ENCODE data around the gene SIGLEC6.

The SIGLEC6 gene

DNA sequence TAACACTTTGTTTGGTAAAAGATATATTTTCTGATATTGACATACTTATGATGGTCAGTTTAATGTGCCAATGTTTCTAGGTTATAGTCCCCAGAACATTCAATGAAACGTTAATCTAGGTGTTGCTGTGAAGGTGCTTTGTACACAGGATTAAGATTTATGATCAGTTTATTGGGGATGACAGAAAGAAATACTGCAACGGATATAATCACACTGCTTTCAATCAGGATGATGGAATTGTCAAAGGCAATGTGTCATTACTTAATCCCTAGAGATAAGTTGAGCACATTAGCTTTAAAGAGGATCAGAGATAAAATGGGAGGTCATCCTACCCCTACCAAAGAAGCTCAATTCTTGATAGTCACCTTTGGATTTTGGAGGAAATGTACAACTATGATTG, 17.5 kb downstream of the SIGLEC6 start:
- in situ Hi-C loops (cut with HindIII; ENCODE audit: low pct_ligation_motif_present, low sequenced_read_pairs): no loop called here
- no peak for DNase-seq
- Histone ChIP-seq H3K27me3 (replicated peaks) (no peaks in the 10 kb centered on the region), H3K4me3 (ENCODE audit: low read depth, low read length) (no peak overlapping the region), H3K36me3 (replicated peaks) (no peaks in the 10 kb centered on the region), H3K27ac (no peak overlapping the region)
- TF ChIP-seq, protein P1, sequence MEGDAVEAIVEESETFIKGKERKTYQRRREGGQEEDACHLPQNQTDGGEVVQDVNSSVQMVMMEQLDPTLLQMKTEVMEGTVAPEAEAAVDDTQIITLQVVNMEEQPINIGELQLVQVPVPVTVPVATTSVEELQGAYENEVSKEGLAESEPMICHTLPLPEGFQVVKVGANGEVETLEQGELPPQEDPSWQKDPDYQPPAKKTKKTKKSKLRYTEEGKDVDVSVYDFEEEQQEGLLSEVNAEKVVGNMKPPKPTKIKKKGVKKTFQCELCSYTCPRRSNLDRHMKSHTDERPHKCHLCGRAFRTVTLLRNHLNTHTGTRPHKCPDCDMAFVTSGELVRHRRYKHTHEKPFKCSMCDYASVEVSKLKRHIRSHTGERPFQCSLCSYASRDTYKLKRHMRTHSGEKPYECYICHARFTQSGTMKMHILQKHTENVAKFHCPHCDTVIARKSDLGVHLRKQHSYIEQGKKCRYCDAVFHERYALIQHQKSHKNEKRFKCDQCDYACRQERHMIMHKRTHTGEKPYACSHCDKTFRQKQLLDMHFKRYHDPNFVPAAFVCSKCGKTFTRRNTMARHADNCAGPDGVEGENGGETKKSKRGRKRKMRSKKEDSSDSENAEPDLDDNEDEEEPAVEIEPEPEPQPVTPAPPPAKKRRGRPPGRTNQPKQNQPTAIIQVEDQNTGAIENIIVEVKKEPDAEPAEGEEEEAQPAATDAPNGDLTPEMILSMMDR (IDR thresholded peaks at IDR 0.05; ENCODE audit: low read depth, low read length, missing control alignments): no peak

DNA sequence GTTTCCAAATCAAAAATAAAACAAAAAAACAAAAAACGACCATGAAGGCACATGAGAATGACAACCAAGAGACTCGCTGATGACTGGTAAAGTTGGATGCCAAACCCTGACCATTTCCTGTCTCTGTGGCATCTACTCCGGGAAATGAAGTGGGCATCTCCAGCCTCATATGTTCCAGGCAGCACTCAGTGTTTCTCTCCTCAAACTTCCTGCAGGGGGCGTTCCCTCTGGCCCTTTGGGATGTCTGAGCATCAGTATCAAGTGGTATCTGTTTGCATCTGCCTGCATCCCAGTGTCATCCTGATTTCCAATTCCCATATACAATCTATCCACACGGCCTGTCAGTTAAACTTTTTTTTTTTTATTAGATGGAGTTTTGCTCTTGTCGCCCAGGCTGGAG, 20.1 kb downstream of the SIGLEC6 start:
- in situ Hi-C loops (cut with HindIII; ENCODE audit: low pct_ligation_motif_present, low sequenced_read_pairs): no loop called here
- TF ChIP-seq, protein P1 (IDR thresholded peaks at IDR 0.05; ENCODE audit: low read depth, low read length, missing control alignments): peak; percentile 20
- DNase-seq: no peak

DNA sequence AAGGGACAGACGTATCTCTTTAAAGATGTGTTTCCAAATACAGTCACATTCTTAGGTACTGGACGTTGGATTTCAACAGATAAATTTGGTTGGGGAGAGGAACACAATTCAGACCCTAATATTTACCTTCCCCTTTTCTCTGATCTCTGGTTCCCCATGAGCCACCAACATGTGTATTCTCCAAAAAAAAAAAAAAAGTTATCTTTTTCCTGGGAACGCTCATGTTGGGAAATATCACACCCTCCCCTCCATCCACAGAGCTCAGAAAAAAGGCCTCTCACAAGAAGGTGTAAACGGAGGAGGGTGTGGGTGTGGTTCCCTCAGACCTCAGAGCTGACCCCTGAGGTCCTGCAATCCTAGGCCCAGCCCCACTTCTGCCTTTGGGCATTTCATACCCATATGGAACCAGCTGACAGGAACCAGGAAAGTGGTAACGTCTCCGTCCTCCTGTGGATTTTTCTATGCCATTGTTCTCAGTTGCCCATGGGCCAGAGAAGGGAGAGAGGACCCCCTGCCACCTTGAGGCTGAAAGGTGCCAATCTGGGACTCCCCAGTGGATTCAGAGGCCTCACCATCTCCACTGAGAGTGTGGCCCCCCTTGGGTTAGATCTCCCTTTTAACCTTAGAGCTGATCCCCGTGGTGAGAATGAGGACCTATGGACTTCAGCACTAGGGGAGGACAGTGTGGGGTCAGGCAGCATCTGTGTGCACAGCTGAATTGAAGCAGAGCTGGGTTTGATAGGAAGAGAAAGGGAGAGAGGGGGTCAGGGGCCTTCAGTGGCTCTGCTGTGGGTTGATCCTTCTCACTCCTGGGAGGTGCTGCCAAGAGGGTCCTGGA, 21.4 kb downstream of the SIGLEC6 start:
- Histone ChIP-seq H3K4me3 (ENCODE audit: low read depth, low read length) (no peak overlapping the region), H3K36me3 (replicated peaks) (no peaks in the 10 kb centered on the region), H3K27ac (no peak overlapping the region), H3K27me3 (replicated peaks) (no peaks in the 10 kb centered on the region)
- in situ Hi-C loops (cut with HindIII; ENCODE audit: low pct_ligation_motif_present, low sequenced_read_pairs): no loop called here
- TF ChIP-seq, protein P1 (IDR thresholded peaks at IDR 0.05; ENCODE audit: low read depth, low read length, missing control alignments): no peak
- no peak for DNase-seq

More for the DNA sequence above, 20.1 kb downstream of the SIGLEC6 start:
- Histone ChIP-seq H3K36me3 (replicated peaks) (no peaks in the 10 kb centered on the region), H3K4me3 (ENCODE audit: low read depth, low read length) (no peak overlapping the region), H3K27me3 (replicated peaks) (no peaks in the 10 kb centered on the region), H3K27ac (no peak overlapping the region)

DNA sequence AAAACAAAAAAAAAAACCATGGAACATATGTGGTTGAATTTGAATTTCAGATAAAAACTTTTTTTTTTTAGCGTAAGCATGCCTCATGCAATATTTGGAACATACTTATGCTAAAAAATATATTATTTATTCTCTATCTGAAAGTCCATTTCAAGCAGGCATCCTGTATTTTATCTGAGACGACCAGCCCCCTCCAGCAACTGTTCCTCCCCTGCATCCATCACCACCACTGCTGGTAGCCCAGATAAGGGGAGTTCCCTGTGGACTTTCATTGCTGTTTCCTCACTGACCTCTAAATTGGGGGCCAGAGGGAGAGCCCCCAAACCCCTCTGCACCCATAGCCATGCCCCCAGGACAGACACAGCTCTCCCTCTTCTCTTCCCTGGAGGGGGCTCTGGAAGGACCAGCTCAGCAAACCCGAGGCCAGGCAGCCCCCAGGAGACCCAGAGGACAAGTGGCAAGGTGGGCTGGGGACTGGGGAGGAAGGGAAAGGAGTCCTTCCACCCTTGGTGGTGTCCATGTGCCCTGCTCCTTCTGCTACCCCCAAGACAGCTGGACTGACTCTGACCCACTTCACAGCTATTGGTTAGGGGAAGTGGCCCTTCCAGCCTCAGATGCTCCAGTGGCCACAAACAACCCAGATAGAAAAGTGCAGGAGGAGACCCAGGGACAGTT, 23.3 kb downstream of the SIGLEC6 start:
- Histone ChIP-seq H3K27ac (no peak overlapping the region), H3K27me3 (replicated peaks) (no peaks in the 10 kb centered on the region), H3K4me3 (ENCODE audit: low read depth, low read length) (no peak overlapping the region), H3K36me3 (replicated peaks) (no peaks in the 10 kb centered on the region)
- TF ChIP-seq, protein P1 (IDR thresholded peaks at IDR 0.05; ENCODE audit: low read depth, low read length, missing control alignments): no peak
- no peak for DNase-seq
- in situ Hi-C loops (cut with HindIII; ENCODE audit: low pct_ligation_motif_present, low sequenced_read_pairs): no loop called here

DNA sequence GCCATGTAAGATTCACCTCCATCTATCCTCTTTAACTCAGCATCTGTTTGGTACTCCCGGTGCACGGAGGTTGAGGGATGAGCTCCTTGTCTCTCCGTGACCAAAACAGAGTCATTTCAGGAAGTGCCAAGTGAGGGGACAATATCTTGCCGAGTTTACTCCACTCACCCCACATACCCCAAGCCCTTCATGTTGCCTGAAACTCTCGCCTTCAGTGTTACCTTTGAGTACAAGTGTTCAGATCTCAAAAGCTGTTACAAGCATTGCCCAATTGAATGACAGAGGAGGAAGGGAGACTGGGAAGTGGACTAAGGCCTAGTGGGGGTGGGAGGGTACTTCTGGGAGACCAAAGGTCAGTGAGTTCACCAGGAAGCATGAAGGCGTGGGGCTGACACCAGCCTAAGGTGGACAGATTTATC, 23.8 kb downstream of the SIGLEC6 start:
- TF ChIP-seq, protein P1 (IDR thresholded peaks at IDR 0.05; ENCODE audit: low read depth, low read length, missing control alignments): no peak

More for the DNA sequence above, 23.8 kb downstream of the SIGLEC6 start:
- in situ Hi-C loops (cut with HindIII; ENCODE audit: low pct_ligation_motif_present, low sequenced_read_pairs): no loop called here
- Histone ChIP-seq H3K27ac (no peak overlapping the region), H3K4me3 (ENCODE audit: low read depth, low read length) (no peak overlapping the region), H3K36me3 (replicated peaks) (no peaks in the 10 kb centered on the region), H3K27me3 (replicated peaks) (no peaks in the 10 kb centered on the region)
- DNase-seq: no peak

All from brain microvascular endothelial cell (primary cell).